Naive thymus-derived CD8-positive, alpha-beta T cell (primary cell): Measurements from ENCODE around the gene AUTS2. TPM values are rescaled to one million over a fixed set of nuclear protein-coding genes. Genes with fewer than 3 reads are reported as not detected.

Experiments used
- ATAC-seq, 2 donors: fragments of 150-1000 bp; cut with Tn5 transposase in 1 of 2; sonication (Bioruptor Pico), chemical (Tn5 transposase) in 1 of 2; 1 replicate in 1 of 2; 2 replicates in 1 of 2; pipeline ENCODE4 v1.10.0; 2021; ENCODE audit warnings: mild to moderate bottlenecking in 2 of 2, moderate library complexity in 2 of 2
- POLR2A ChIA-PET: fragments of 350-600 bp; sonication (Branson Sonifier 250); formaldehyde crosslinking; loops from one replicate; lab custom pipeline; 2021; ENCODE audit warnings: antibody characterized with exemption; lab: Charles Lee
- DNase-seq, 10 donors: peaks; one replicate each; pipeline versions ENCODE4 v3.0.0 to v3.0.0-alpha.2; 2020 to 2022
- H3K27ac Mint-ChIP-seq, 10 donors: one replicate each; pipeline ENCODE4 v1.8.0; 2020 to 2022; ENCODE audit warnings: mild to moderate bottlenecking in 10 of 10, mixed read lengths in 10 of 10, moderate library complexity in 4 of 10, inconsistent platforms in 1 of 10
- H3K27me3 Mint-ChIP-seq, 5 donors: one replicate each; pipeline ENCODE4 v1.8.0; 2021 to 2022; ENCODE audit warnings: mixed read lengths in 5 of 5
- H3K36me3 Mint-ChIP-seq, 3 donors: one replicate each; pipeline ENCODE4 v1.8.0; 2020 to 2022; ENCODE audit warnings: mixed read lengths in 3 of 3, mild to moderate bottlenecking in 2 of 3, inconsistent platforms in 1 of 3
- H3K4me1 Mint-ChIP-seq, 4 donors: one replicate each; pipeline ENCODE4 v1.8.0; 2021 to 2022; ENCODE audit warnings: mixed read lengths in 4 of 4
- H3K4me3 Mint-ChIP-seq, 10 donors: one replicate each; pipeline ENCODE4 v1.8.0; 2020 to 2022; ENCODE audit warnings: mild to moderate bottlenecking in 10 of 10, mixed read lengths in 10 of 10, moderate library complexity in 6 of 10, inconsistent platforms in 1 of 10
- H3K9me3 Mint-ChIP-seq, 9 donors: one replicate each; pipeline ENCODE4 v1.8.0; 2020 to 2022; ENCODE audit warnings: mixed read lengths in 9 of 9, mild to moderate bottlenecking in 3 of 9, inconsistent platforms in 1 of 9, moderate library complexity in 1 of 9
- polyA plus RNA-seq, 3 donors: library from polyadenylated mRNA; unstranded; fragments of 300-500 nt; fragmentation: Illumina TruSeq; gene quantifications; one replicate each; pipeline ENCODE4 v1.2.3, GENCODE V29; 2021
- total RNA-seq, 8 experiments: library from RNA in 2 of 8; stranded (reverse) in 2 of 8; gene quantifications; one replicate each; pipeline ENCODE4 v1.2.3 and lab custom pipeline; 2021 to 2026

AUTS2 gene
- total and polyA plus RNA-seq, 5 experiments from 2014 or later = 0.36 to 4.6 (median 3.0) TPM

DNA sequence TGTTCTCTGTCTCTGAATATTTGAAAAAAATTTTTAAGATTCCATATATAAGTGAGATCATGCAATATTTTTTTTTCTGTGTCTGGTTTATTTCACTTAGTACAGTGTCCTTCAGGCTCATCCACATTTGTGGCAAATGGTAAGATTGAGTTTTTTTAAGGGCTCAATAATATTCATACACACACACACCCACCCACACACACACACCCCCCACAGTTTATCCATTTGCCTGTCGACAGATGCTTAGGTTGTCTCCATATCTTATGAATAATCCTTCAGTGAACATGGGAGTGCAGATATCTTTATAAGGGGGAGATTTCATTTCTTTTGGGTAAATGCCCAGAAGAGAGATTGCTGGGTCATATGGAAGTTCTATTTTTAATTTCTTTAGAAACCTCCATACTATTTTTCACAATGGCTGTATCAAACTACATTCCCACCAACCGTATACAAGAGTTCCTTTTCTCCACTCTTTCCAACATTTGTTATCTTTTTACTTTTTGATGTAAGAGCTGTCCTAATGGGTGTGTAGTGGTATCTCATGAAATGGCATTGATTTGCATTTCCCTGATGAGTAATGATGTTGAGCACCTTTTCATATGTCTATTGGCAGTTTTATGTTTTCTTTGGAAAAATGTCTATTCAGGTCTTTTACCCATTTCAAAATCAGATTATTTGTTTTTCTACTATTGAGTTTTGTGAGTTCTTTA, 35.0 kb downstream of the AUTS2 start:
- Mint-ChIP-seq H3K36me3 (no peaks in the 10 kb centered on the region), H3K27ac (no peak overlapping the region), H3K4me1 (peaks cover 0 to 13% (median under 1%) of the 10 kb centered on the region in 4 donors), H3K4me3 (no peak overlapping the region), H3K9me3 (no peaks in the 10 kb centered on the region), H3K27me3 (peaks cover 0 to 12% (median 4%) of the 10 kb centered on the region in 5 donors)
- POLR2A ChIA-PET = no interaction called here
- no peak for DNase-seq
- ATAC-seq = no peak

DNA sequence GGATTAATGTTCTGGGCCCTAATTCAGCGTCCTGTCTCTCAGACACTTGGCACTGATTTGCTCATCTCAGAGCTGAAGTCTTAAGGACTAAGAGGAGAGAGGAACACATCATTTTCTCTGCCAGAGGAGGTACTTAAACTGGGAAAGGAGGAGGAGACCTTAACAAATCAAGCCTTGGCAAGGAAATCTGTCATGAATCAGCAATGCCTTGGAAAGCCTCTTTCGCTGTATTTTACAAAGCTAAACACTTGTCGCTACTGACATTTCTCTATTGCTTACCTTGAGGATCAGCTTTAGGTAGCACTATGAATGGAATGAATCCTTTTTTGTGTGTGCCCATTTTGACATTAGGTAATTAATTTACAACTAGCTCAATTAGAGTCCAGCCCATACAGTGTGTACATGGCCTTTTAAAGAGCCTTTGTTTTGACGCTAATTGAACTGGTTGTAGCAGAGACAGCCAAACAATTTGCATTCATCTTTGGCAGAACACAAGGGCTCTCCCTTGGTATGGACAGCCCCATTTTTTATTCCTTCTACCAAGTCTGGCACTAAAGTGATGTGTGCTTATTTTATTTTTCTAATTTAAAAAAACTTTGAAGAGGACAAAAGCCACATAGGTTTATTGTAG, 37.4 kb downstream of the AUTS2 start:
- DNase-seq (no peak), ATAC-seq (no peak)
- Mint-ChIP-seq H3K4me1 (peaks cover 0 to 4% (median under 1%) of the 10 kb centered on the region in 4 donors), H3K9me3 (no peaks in the 10 kb centered on the region), H3K27me3 (peaks cover 0 to 2% (median 0%) of the 10 kb centered on the region in 5 donors), H3K36me3 (no peaks in the 10 kb centered on the region), H3K4me3 (no peak overlapping the region), H3K27ac (no peak overlapping the region)
- POLR2A ChIA-PET = no interaction called here

DNA sequence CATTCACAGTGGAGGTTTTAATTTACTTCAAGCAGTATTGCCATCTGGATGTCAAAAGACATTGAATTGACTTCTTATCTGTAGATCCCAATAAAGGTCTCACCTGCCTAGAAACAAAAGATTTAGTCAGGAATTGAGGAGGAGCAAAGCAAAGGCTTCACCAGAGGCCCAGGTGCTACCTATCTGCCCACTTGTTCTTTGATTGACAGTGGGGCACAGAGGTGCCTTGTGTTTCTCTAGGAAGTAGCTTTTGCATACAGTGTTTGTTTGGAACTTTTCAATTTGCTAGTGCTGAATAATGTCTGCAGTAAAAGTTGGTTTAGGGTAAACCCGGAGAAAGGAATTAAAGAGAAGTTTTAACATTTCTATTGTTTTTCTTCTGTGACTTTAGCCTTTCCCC, 40.4 kb downstream of the AUTS2 start:
- DNase-seq (no peak), ATAC-seq (no peak)
- no peaks in the 10 kb centered on the region for H3K4me1 Mint-ChIP-seq
- H3K9me3 Mint-ChIP-seq = no peaks in the 10 kb centered on the region
- H3K4me3 Mint-ChIP-seq = no peak overlapping the region
- no peaks in the 10 kb centered on the region for H3K36me3 Mint-ChIP-seq
- H3K27me3 Mint-ChIP-seq = peaks cover 0 to 2% (median 0%) of the 10 kb centered on the region in 5 donors
- H3K27ac Mint-ChIP-seq = no peak overlapping the region
- POLR2A ChIA-PET = no interaction called here

DNA sequence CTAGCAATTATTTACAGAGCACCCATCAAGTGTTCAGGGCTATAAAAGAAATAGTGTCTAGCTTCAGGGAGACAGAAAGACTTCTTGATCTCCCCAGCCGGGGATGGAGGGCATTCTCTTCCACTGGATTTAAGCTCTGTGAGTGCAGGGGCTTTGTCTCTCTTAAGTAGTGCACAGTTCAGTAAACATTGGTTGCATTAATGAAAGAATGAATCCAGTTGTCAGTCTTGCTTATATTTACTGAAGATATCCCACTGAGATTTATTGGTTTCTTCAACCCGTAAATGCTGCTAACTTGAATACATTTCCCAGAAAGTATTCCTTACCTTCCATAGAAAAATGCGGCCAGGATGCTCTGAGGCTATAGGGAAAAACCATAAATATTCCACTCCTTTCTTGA, 41.9 kb downstream of the AUTS2 start:
- peaks cover 0 to 5% (median 0%) of the 10 kb centered on the region in 5 donors for H3K27me3 Mint-ChIP-seq
- H3K27ac Mint-ChIP-seq = no peak overlapping the region
- POLR2A ChIA-PET = no interaction called here
- DNase-seq = no peak
- no peak overlapping the region for H3K4me3 Mint-ChIP-seq
- no peaks in the 10 kb centered on the region for H3K36me3 Mint-ChIP-seq
- no peaks in the 10 kb centered on the region for H3K4me1 Mint-ChIP-seq
- ATAC-seq = no peak
- no peaks in the 10 kb centered on the region for H3K9me3 Mint-ChIP-seq

DNA sequence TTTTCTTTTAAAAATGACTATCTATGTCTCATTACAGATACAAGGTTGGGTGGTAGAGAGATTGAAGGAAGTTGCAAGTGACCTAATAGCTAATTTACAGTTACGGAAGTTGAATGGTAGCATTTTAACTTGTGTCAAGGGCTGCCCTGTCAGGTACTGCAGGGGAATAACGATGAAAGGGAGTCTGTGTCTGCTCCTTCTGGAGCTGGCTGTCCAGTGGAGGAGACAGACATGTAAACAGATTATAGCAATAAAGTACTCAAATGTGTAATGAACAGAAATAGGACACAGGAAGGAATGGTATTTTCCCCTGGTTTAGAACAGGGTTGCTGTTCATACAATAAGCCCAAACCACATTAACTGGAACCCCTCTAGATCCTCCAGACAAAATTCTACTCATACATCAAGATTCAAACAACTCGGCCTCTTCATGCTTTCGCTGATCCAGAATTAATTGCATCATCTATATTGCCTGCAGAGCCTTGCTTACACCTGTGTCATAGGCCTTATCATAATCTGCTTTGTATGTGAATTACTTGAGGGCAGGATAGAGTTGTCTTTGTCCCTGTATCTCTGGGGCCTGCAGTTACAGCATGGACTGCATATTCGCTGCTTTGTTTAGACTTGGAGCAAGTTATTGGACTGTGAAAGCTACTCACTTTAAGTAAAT, 42.8 kb downstream of the AUTS2 start:
- Mint-ChIP-seq H3K27ac (no peak overlapping the region), H3K36me3 (no peaks in the 10 kb centered on the region), H3K9me3 (no peaks in the 10 kb centered on the region), H3K4me3 (no peak overlapping the region), H3K4me1 (no peaks in the 10 kb centered on the region), H3K27me3 (peaks cover 0 to 9% (median 0%) of the 10 kb centered on the region in 5 donors)
- DNase-seq (no peak), ATAC-seq (no peak)
- POLR2A ChIA-PET = no interaction called here

DNA sequence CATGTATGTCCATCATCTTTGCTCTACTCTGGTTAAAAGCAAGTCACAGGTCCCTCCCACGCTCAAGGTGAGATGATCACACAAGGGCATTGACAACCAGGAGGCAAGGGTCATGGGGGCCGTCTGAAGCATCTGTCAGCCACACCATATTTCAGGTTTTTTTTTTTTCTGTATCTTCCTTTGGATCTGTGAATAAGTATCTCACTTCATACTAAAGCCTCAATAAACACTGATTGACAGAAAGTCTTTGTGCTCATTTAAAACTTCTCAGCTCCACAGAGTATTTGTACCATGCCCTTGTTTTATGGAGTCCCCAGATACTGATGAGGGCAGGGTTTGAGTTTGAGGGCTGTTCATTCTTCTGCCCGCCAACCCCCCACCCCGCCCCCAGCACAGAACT, 45.0 kb downstream of the AUTS2 start:
- H3K9me3 Mint-ChIP-seq = no peaks in the 10 kb centered on the region
- no peak for ATAC-seq
- no peaks in the 10 kb centered on the region for H3K36me3 Mint-ChIP-seq
- no peak for DNase-seq
- H3K27ac Mint-ChIP-seq = no peak overlapping the region
- no peaks in the 10 kb centered on the region for H3K4me1 Mint-ChIP-seq
- no peak overlapping the region for H3K4me3 Mint-ChIP-seq
- POLR2A ChIA-PET = no interaction called here
- peaks cover 0 to 9% (median 2%) of the 10 kb centered on the region in 5 donors for H3K27me3 Mint-ChIP-seq

DNA sequence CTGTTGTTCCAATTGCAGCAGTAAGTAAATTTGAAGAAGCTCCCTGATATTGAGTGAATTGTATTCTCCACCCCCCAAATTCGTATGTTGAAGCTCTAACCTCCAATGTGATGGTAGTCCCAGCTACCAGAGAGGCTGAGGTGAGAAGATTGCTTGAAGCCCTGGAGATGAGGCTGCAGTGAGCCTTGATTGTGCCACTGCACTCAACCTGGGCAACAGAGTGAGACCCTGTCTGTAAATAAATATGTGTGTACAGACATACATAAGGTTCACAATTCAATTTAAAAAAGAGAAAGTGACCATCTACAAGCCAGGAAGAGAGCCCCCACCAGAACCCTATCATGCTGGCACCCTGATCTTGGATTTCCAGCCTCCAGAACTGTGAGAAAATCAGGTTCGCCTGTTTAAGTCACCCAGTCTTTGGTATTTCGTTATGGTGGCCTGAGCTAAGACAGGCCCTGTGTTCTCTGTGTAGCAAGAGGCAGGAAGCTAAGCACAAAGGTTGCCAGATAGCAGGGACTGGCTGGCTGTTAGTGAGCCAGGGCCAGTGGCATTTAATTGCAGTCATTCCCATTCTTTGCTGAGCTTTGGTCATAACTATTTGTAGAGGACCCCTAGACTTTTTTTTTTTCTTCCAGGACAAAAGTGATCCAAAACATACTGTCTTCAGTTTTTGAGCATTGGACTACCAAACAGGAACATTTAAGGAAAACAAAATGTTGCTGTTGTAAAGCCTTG, 45.6 kb downstream of the AUTS2 start:
- H3K36me3 Mint-ChIP-seq = no peaks in the 10 kb centered on the region
- ATAC-seq (no peak), DNase-seq (no peak)
- H3K27ac Mint-ChIP-seq = no peak overlapping the region
- no peak overlapping the region for H3K4me3 Mint-ChIP-seq
- POLR2A ChIA-PET = no interaction called here
- H3K9me3 Mint-ChIP-seq = no peaks in the 10 kb centered on the region
- H3K4me1 Mint-ChIP-seq = no peaks in the 10 kb centered on the region
- H3K27me3 Mint-ChIP-seq = peaks cover 0 to 9% (median 2%) of the 10 kb centered on the region in 5 donors

DNA sequence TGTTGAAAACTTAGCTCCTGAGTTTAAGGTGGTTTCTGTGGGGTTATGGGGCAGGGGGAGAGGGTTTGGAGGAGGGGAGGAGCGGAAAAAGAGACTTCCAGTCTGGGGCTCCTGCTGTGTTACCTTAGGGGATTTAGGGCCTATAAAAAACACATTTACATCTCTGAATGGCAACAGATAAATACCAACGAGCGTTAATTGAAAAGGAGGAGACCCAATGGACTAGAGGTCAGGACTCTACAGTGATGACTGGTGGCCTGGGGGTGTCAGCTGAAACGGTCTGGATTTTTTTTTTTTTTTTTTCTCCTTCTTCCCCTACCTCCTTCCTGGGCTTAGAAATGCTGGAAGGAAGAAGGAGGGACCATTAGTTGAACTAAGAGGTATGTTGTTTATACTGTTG, 47.4 kb downstream of the AUTS2 start:
- Mint-ChIP-seq H3K27ac (no peak overlapping the region), H3K27me3 (peaks cover 0 to 10% (median 2%) of the 10 kb centered on the region in 5 donors), H3K36me3 (no peaks in the 10 kb centered on the region), H3K4me3 (no peak overlapping the region), H3K4me1 (peaks cover 0 to 2% (median 0%) of the 10 kb centered on the region in 4 donors), H3K9me3 (no peaks in the 10 kb centered on the region)
- POLR2A ChIA-PET = no interaction called here
- no peak for DNase-seq
- no peak for ATAC-seq

DNA sequence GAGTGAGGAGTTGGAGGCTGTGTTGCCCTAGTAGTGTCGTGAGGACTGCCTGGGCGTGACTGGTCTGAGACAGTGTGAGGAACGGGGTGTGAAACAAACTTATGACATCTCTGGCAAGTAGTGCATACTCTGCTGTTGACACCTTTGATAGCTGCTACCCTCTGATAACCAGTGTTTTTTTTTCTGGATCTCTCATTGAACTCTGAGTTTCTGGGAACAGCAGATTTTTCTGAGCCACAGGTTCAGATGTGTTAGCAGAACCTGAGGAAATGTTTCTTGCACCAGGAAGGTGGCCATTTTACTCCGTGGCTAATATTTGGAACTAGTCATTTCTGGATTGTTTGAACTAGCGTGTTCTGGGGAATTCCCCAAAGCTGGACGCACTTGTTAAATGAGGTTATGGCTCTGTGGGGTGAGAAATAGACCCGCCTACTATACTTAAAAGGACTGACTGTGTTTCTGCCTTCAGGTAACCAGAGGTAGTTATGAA, 52.9 kb downstream of the AUTS2 start:
- H3K27ac Mint-ChIP-seq = no peak overlapping the region
- H3K4me1 Mint-ChIP-seq = peaks cover 0 to 26% (median under 1%) of the 10 kb centered on the region in 4 donors
- no peak overlapping the region for H3K4me3 Mint-ChIP-seq
- no peaks in the 10 kb centered on the region for H3K9me3 Mint-ChIP-seq
- peaks cover 0 to 8% (median 2%) of the 10 kb centered on the region in 5 donors for H3K27me3 Mint-ChIP-seq
- ATAC-seq (no peak), DNase-seq (no peak)
- POLR2A ChIA-PET = no interaction called here
- no peaks in the 10 kb centered on the region for H3K36me3 Mint-ChIP-seq

DNA sequence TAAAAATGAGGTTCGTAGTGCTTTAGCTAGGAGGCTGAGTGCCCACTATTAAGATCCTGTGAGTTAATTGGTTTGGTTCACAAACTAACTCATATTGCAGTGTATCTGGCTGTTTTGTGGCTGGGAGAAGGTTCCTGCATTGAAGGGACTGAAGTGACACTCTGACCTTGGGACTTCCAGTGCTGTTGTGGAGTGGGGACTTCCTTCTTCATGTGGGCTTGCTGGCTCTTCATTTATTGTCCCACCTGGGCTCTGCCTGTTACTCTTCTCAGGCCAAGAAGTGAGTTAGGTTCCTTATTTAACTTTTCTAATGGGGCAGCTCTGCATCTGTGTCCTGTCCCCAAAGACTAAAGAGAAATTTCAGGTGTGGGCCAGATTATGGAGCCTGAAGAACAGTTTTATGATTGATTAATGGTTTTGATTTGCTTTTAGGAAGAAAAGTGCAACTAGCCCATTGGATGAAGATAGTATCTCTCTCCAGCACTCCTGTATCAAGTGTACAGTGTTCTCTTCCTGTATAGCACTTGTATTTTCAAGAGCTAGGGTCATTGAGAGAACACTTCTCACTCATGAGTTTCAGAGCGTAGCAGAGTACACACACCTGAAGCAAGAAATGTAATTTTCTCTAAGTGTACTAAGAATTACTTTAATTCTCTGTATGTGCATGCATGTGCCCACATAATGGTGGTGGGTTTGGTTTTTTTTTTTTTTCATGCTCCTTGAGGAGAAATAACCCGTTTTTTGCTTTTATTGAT, 54.8 kb downstream of the AUTS2 start:
- no peaks in the 10 kb centered on the region for H3K9me3 Mint-ChIP-seq

DNA sequence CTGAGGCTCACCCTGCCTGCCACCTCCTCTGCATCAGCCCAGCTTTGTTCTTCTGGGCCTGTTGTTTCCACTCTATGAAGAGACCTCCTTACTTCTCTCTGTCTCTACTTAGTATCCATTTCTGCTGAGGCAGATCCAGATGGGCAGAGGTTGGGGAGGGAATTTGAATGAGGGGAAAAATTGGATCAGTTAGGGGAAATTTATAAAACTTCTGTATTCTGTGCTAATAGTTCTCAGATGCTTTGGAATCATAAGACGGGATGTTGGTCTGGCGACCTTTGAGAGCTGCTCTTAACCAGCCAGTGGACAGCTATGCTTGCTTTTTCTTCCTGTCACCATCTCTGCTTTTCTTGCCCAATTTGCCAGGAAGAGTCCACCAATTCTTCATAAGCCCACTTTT, 55.5 kb downstream of the AUTS2 start:
- no peak for ATAC-seq
- Mint-ChIP-seq H3K9me3 (no peaks in the 10 kb centered on the region), H3K4me3 (no peak overlapping the region)

More for the DNA sequence above, 54.8 kb downstream of the AUTS2 start:
- Mint-ChIP-seq H3K27me3 (peaks cover 0 to 8% (median 0%) of the 10 kb centered on the region in 5 donors), H3K36me3 (no peaks in the 10 kb centered on the region), H3K27ac (no peak overlapping the region), H3K4me1 (peaks cover 0 to 26% (median under 1%) of the 10 kb centered on the region in 4 donors), H3K4me3 (no peak overlapping the region)
- ATAC-seq (no peak), DNase-seq (no peak)
- POLR2A ChIA-PET = no interaction called here

DNA sequence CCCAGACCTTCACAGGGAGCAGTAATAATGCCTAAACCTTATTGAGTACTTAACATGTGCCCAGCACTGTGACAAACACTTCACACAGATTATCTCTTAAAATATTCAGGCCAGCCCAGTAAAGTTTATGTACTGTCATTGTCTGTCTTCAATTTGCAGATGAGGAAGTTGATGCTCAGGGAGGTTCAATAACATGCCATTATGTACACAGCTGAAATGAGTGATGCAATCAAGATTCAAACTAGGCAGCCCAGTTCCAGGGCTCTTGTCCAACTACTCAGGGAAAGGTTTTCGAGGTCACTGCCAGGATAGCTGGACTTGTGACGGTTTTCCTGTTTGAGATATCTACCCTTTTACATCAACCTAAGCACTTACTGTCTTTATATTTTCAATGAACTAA, 56.1 kb downstream of the AUTS2 start:
- ATAC-seq (no peak), DNase-seq (no peak)
- no peak overlapping the region for H3K27ac Mint-ChIP-seq
- POLR2A ChIA-PET = no interaction called here
- no peaks in the 10 kb centered on the region for H3K9me3 Mint-ChIP-seq
- peaks cover 0 to 26% (median under 1%) of the 10 kb centered on the region in 4 donors for H3K4me1 Mint-ChIP-seq
- H3K4me3 Mint-ChIP-seq = no peak overlapping the region
- H3K36me3 Mint-ChIP-seq = no peaks in the 10 kb centered on the region
- H3K27me3 Mint-ChIP-seq = peaks cover 0 to 7% (median 0%) of the 10 kb centered on the region in 5 donors

More for the DNA sequence above, 55.5 kb downstream of the AUTS2 start:
- Mint-ChIP-seq H3K27me3 (peaks cover 0 to 8% (median 0%) of the 10 kb centered on the region in 5 donors), H3K36me3 (no peaks in the 10 kb centered on the region), H3K4me1 (peaks cover 0 to 26% (median under 1%) of the 10 kb centered on the region in 4 donors), H3K27ac (no peak overlapping the region)
- POLR2A ChIA-PET = no interaction called here
- no peak for DNase-seq
